HG03571 (cell line): ENCODE data around the gene SH3RF3.

Source experiments
- ATAC-seq: cut with Tn5 transposase; IDR thresholded peaks from one replicate; pipeline ENCODE4 v1.9.1; 2021; ENCODE audit not compliant: unreplicated experiment

Gene SH3RF3

GRCh38 chr2:109258376-109258775 lies 129.4 kb downstream of the SH3RF3 start:
- no peak for ATAC-seq

- ATAC-seq: no peak
Observed at GRCh38 chr2:109258905-109259540, 130.0 kb downstream of the SH3RF3 start.

- no peak for ATAC-seq
Observed at GRCh38 chr2:109259671-109260070, 130.7 kb downstream of the SH3RF3 start.

GRCh38 chr2:109260116-109260855 lies 131.3 kb downstream of the SH3RF3 start:
- ATAC-seq: no peak

GRCh38 chr2:109260886-109261700 lies 132.1 kb downstream of the SH3RF3 start:
- no peak for ATAC-seq

GRCh38 chr2:109261906-109262631 lies 133.1 kb downstream of the SH3RF3 start:
- no peak for ATAC-seq

- no peak for ATAC-seq
Observed at GRCh38 chr2:109264595-109265328, 135.8 kb downstream of the SH3RF3 start.

- ATAC-seq: no peak
Observed at GRCh38 chr2:109265369-109265768, 136.4 kb downstream of the SH3RF3 start.

- no peak for ATAC-seq
Observed at GRCh38 chr2:109265953-109266352, 136.9 kb downstream of the SH3RF3 start.

- no peak for ATAC-seq
Observed at GRCh38 chr2:109266496-109266895, 137.5 kb downstream of the SH3RF3 start.

GRCh38 chr2:109266998-109267854 lies 138.2 kb downstream of the SH3RF3 start:
- ATAC-seq: no peak

GRCh38 chr2:109268916-109269315 lies 139.9 kb downstream of the SH3RF3 start:
- no peak for ATAC-seq

GRCh38 chr2:109269706-109270504 lies 140.9 kb downstream of the SH3RF3 start:
- ATAC-seq: no peak

GRCh38 chr2:109270505-109271312 lies 141.7 kb downstream of the SH3RF3 start:
- ATAC-seq: no peak

GRCh38 chr2:109271920-109272319 lies 142.9 kb downstream of the SH3RF3 start:
- ATAC-seq: no peak

GRCh38 chr2:109272461-109272860 lies 143.5 kb downstream of the SH3RF3 start:
- ATAC-seq: no peak

- ATAC-seq: no peak
Observed at GRCh38 chr2:109275120-109276012, 146.4 kb downstream of the SH3RF3 start.
